GM19238 (cell line): Measurements from ENCODE around the gene CSF3R.
"Not testable (repeated sequence)": the region's sequence is repeated elsewhere in the genome, so short reads cannot be mapped to it uniquely, and the experiment has no call there.

Experiments
- DNase-seq: peaks from one replicate; pipeline ENCODE4 v3.0.0; 2011; ENCODE audit warnings: low spot score; ENCODE audit not compliant: insufficient read length

CSF3R gene

DNA sequence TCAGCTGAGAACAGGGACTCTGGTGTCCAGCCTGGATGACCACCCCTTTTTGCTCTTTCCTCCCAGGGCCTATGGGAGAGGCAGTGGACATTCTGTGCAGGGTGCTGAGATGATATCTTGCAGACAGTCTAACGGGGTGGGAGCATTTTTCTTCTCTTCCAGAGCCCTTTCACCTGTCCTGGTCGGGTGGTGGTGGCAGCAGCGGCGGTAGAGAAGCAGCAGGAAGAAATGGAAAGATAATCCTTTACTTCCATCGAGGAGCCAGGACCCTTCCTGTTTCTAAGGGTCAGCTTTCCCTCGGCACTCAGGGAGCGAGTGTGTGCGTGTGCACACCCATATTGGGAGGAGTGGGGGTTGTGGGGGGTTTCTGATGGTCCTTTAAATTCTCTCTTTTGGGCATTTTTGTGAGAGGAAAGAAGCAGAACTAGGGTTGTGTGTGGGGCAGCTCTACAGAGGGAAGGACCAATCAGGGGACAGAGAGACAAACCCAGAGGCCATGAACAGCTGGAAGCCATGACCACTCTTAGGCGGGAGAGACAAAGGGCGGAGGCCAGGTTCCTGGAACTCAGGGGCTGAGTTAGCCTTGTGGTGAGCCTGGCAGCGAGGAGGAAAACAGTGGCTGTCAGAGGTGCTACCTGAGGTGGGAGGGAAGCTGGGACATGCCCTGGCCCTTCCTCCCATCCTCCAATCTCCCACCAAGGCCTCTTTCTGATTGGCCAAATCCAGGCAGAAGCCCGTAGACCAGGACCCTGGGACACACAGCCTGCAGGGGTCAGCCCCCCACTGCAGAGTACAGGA lies 31.2 kb upstream of the CSF3R start:
- no peak for DNase-seq

DNA sequence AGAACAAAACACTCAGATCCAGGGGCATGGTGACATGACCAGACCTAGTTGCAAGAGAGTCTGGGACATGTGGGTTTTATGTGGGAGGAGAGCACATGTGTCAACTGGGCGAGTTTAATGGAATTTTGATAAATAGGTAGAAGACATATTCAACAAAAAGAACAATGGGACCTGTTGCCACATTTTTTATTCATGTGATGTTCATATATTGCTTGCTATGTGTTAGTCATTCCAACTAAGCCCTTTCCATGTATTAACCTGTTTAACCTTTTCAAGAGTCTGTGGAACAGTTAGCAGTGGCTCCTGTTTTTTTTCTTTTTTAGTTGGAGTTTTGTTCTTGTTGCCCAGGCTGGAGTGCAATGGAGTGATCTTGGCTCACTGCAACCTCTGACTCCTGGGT lies 30.1 kb upstream of the CSF3R start:
- no peak for DNase-seq

GRCh38 chr1:36511804-36512798 lies 29.4 kb upstream of the CSF3R start:
- no peak for DNase-seq

- DNase-seq = not testable (repeated sequence)
Observed at GRCh38 chr1:36511220-36511619, 28.5 kb upstream of the CSF3R start.

GRCh38 chr1:36510418-36510817 lies 27.7 kb upstream of the CSF3R start:
- no peak for DNase-seq

GRCh38 chr1:36508257-36508656 lies 25.5 kb upstream of the CSF3R start:
- DNase-seq = no peak

DNA sequence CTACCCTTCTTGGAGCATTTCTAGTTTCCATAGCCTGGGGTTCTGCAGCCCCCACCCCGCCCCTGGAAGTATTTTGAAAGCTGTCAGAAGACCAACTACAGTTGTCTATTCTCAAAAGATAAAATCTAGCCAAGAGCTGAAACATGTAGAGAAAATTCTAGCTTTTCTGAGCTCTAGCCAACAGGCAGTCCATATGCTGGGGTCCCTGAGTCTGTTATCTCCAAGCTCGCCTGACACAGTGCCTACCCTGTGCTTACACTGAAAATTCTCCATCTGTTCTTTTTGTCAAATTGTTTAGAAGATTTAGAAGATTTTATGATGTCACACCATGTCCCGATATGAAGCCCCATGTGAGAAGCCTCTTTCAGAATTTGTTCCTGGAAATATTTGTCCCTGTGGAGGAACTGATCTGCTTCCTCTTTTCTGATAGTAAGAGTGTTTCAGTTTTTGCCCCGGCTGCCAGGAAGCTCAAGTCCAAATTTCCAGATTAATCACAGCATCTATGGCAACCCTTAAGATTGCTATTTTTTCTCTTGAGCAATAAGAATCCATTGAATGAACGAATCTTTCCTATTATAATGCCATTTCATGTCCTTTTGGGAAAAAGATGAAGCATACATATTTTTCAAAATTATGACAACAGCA lies 23.7 kb upstream of the CSF3R start:
- DNase-seq = no peak

DNA sequence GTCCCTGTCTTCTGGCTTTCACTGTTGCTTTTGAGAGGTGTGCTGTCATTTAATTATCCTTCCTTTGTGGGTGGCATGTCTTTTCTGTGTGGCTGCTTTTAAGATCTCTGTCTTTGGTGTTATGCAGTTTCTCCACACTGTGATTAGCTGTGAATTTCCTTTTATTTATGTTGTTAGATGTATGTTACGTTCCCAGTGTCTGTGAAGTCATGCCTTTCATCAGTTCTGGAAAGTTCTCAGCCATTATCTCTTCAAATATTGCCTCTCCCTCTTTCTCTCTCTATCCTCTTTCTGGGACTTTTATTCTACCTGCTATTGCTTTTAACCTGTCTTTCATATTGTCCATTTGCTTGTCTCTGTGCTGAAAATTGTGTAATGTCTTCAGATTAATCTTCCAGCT lies 21.0 kb upstream of the CSF3R start:
- DNase-seq = no peak

DNA sequence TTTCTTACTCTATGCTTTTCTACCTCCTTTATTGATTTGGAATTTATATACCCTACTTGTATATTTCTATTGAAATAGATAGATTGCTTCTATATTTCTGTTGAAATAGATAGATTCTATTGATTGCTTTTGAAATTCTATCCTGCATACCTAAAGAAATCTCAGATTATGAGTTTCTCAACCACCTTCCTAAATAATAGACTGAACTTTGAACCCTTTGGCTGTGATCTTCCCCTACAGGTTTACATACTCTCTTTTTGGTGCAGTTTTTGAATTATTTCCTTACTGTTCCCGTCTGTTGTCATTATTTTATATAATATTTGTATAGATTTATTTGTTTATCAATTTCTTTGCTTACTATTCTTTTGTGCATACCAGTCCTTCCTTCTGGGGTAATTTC lies 20.4 kb upstream of the CSF3R start:
- DNase-seq = no peak

DNA sequence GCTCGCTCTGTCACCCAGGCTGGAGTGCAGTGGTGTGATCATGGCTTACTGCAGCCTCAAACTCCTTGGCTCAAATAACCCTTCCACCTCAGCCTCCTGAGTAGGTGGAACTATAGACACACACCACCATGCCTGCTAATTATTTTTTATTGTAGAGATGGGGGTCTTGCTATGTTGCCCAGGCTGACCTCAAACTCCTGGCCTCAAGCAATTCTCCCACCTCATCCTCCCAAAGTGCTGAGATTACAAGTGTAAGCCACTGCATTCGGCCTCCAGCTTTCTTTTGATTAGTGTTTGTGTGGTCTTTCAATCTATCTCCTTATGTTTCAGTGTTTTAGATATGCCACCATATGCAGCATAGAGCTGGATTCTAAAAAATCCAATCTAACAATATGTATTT lies 19.9 kb upstream of the CSF3R start:
- no peak for DNase-seq

- not testable (repeated sequence) for DNase-seq
Observed at GRCh38 chr1:36501911-36502310, 19.2 kb upstream of the CSF3R start.

- DNase-seq = no peak
Observed at GRCh38 chr1:36497207-36497606, 14.5 kb upstream of the CSF3R start.

- DNase-seq = no peak
Observed at GRCh38 chr1:36494971-36495370, 12.3 kb upstream of the CSF3R start.

DNA sequence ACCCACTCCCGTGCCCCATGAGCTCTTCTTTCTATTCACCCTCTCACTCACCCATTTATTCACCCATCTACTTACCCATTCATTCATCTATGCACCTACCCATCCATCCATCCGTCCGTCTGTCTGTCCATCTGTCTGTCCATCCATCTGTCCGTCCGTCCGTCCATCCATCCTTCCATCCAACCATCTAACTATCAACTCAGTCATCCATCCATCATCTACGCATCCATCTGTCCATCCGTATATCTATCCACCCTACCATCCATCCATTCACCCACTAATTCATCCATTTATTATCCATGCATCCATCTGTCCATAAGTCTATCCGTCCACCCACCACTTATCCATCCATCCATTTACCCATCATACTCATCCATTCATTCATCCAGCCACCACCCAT lies 10.8 kb upstream of the CSF3R start:
- DNase-seq = no peak

DNA sequence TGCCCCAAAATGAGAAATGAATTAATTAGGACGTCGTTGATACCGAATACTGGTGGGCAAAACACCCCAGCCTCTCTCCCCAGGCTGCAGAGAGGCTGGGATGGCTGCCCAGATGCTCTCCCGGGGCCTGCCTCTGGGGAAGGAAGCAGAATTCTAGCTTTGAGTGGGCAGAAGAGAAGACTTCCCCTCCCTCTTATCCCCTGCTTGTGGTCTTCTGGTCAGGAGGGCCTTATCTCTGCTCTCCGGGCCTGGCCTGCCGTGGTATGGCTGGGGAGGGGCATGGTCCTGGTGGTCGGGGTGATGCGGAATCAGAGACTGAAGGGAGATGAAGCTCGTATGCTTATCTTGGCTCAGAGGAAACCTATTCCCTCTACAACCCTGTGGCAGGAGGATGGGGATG lies 9.8 kb upstream of the CSF3R start:
- no peak for DNase-seq

DNA sequence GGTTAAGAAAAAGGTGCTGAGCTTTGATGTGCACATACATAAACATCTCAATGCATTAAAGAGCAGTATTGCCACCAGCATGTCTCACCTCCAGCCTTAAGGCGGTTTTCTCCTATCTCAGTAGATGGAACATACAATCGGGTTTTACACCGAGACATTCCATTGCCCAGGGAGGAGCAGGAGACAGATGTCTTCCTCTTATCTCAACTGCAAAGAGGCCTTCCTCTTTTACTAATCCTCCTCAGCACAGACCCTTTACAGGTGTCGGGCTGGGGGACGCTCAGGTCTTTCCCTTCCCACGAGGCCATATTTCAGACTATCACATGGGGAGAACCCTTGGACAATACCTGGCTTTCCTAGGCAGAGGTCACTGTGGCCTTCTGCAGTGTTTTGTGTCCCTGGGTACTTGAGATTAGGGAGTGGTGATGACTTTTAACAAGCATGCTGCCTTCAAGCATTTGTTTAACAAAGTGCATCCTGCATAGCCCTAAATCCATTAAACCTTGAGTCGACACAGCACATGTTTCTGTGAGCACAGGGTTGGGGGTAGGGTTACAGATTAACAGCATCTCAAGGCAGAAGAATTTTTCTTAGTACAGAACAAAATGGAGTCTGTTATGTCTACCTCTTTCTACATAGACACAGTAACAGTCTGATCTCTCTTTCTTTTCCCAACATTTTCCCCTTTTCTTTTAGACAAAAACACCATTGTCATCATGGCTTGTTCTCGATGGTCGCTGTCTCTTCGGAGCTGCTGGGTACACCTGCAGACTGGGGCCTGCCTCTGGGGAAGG lies 6.7 kb upstream of the CSF3R start:
- not testable (repeated sequence) for DNase-seq

DNA sequence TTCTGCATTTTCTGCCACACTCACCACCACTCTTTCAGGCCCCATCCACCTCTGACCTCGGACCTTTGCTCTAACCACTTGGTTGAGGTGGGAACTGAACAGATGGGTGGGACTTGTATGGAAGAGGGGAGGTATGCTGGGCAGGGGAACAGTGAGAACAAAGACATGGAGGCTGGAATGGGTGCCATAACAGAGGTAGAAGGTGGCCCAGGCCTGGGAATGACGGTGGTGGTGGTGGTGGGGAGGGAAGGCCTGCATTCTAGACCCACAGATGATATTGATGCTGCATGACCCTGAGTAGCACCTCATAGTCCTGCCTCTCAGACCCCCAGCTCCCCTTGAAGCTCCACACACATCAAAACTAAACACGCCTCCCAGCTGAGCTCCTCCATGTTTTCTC lies 5.2 kb upstream of the CSF3R start:
- no peak for DNase-seq

- DNase-seq = not testable (repeated sequence)
Observed at GRCh38 chr1:36487336-36487725, 4.6 kb upstream of the CSF3R start.

GRCh38 chr1:36486439-36487335 lies 4.0 kb upstream of the CSF3R start:
- DNase-seq = no peak

GRCh38 chr1:36486093-36486438 lies 3.4 kb upstream of the CSF3R start:
- no peak for DNase-seq
